ENCODE data around the gene EXOC6B.

DNA sequence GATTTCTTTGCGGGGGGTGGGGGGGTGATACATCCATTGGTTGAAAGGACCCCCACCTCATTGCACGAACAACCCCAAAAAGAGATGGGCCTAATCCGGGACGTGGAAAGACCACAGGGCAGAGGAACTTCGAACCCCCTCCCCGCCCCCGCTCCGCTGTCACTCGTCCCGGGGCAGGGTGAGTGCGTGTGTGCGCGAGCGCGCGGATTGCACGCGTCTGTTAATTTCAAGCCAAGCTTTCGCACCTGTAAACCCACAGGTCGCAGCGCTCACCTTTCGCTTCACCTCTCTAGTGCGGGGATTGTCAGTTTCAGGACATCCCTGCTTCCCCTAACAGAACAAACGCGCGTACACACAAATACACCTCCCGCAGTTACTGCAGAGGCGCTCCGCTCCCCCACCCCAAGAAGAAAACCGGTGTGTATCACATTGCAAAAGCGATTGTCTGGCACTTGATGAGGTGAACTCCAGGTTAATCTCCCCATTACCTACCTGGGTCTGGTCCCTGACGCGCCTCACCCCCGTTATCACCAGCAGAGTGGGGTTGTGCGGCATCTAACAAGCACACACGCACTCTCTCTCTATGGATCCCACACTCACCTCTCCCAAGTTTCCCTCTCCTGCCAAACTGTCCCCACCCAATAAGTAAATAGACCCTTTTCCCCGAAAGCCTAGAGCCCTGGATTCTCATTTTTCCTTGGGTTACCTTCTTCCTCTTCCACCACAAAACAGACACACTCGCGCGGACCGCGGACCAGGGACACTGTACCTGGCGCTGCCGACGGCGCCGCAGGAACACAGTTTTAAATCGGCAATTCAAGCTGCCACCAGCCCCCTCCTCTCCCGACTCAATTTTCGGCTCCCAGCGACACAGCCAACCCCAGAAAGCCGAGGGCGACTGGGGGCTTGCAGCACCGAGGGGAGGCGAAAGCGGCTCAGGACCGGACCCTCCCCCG, 679.2 kb downstream of the EXOC6B start:
- TF ChIP-seq YY1 (IDR thresholded peaks at IDR 0.05; ENCODE audit: low read depth): no peak
- TF ChIP-seq EP300 (IDR thresholded peaks at IDR 0.05; ENCODE audit: borderline replicate concordance): no peak
- no peak for TF ChIP-seq TAF1 (IDR thresholded peaks at IDR 0.05; ENCODE audit: low read depth)
- TF ChIP-seq CREB1 (IDR thresholded peaks at IDR 0.05; ENCODE audit: low read depth): no peak
- TF ChIP-seq, protein P1, sequence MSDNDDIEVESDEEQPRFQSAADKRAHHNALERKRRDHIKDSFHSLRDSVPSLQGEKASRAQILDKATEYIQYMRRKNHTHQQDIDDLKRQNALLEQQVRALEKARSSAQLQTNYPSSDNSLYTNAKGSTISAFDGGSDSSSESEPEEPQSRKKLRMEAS (IDR thresholded peaks at IDR 0.05): no peak
- no peak for TF ChIP-seq ZBTB7A (IDR thresholded peaks at IDR 0.05; ENCODE audit: low read depth)
- TF ChIP-seq, protein P2, sequence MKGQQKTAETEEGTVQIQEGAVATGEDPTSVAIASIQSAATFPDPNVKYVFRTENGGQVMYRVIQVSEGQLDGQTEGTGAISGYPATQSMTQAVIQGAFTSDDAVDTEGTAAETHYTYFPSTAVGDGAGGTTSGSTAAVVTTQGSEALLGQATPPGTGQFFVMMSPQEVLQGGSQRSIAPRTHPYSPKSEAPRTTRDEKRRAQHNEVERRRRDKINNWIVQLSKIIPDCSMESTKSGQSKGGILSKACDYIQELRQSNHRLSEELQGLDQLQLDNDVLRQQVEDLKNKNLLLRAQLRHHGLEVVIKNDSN (IDR thresholded peaks at IDR 0.05): no peak
- no peak for TF ChIP-seq EGR1 (IDR thresholded peaks at IDR 0.05)
- no peak for TF ChIP-seq RAD21 (IDR thresholded peaks at IDR 0.05; ENCODE audit: low read depth)
- no peak for TF ChIP-seq NFIC (IDR thresholded peaks at IDR 0.05)
